Mesendoderm (in vitro differentiated cells): Measurements from ENCODE around the gene NCR3LG1.
A peak's percentile ranks its signal among the peaks of the same experiment; 100 is the strongest.

Experiments
- DNase-seq: peaks from one replicate; pipeline ENCODE4 v3.0.0; 2013
- H2AK5ac ChIP-seq: 2 replicates; pipeline ENCODE4 v1.6.1; 2013; ENCODE audit warnings: low read length, inconsistent platforms
- H2BK120ac ChIP-seq: 2 replicates; pipeline ENCODE4 v1.6.1; 2013; ENCODE audit warnings: low read depth, mild to moderate bottlenecking, low read length, moderate library complexity, mixed read lengths
- H2BK15ac ChIP-seq: replicated peaks from 2 replicates; pipeline ENCODE4 v1.6.1; 2013; ENCODE audit warnings: low read depth, mild to moderate bottlenecking, moderate library complexity
- H2BK5ac ChIP-seq: 2 replicates; pipeline ENCODE4 v1.6.1; 2013; ENCODE audit warnings: low read length, inconsistent platforms
- H3K18ac ChIP-seq: 2 replicates; pipeline ENCODE4 v1.6.1; 2013; ENCODE audit warnings: mild to moderate bottlenecking, low read length, mixed read lengths
- H3K23ac ChIP-seq: one replicate; pipeline ENCODE4 v1.6.1; 2013; ENCODE audit warnings: low read length
- H3K27ac ChIP-seq: 2 replicates; pipeline ENCODE4 v1.5.1; 2013; ENCODE audit warnings: low read depth, mild to moderate bottlenecking, inconsistent platforms, low read length, moderate library complexity
- H3K27me3 ChIP-seq: 2 replicates; pipeline ENCODE4 v1.6.1; 2013; ENCODE audit warnings: low read length, control low read depth, mild to moderate bottlenecking, inconsistent platforms; ENCODE audit not compliant: insufficient read depth, poor library complexity
- H3K36me3 ChIP-seq: 2 replicates; pipeline ENCODE4 v1.6.1; 2013; ENCODE audit warnings: low read length, inconsistent platforms; ENCODE audit not compliant: control insufficient read depth, insufficient read depth
- H3K4ac ChIP-seq: one replicate; pipeline ENCODE4 v1.6.1; 2013; ENCODE audit warnings: low read depth, mild to moderate bottlenecking, low read length, moderate library complexity
- H3K4me1 ChIP-seq: 2 replicates; pipeline ENCODE4 v1.6.1; 2013; ENCODE audit warnings: low read depth, low read length, inconsistent platforms; ENCODE audit not compliant: control insufficient read depth
- H3K4me2 ChIP-seq: 2 replicates; pipeline ENCODE4 v1.6.1; 2013; ENCODE audit warnings: low read length
- H3K4me3 ChIP-seq: 2 replicates; pipeline ENCODE4 v1.5.1; 2013; ENCODE audit warnings: mild to moderate bottlenecking, low read length
- H3K56ac ChIP-seq: one replicate; pipeline ENCODE4 v1.6.1; 2013; ENCODE audit warnings: low read length
- H3K79me1 ChIP-seq: 2 replicates; pipeline ENCODE4 v1.6.1; 2013; ENCODE audit warnings: low read length, inconsistent platforms
- H3K79me2 ChIP-seq: 2 replicates; pipeline ENCODE4 v1.6.1; 2013; ENCODE audit warnings: mild to moderate bottlenecking, low read length; ENCODE audit not compliant: control insufficient read depth, insufficient read depth
- H3K9ac ChIP-seq: 2 replicates; pipeline ENCODE4 v1.6.1; 2013; ENCODE audit warnings: low read length, inconsistent platforms
- H4K5ac ChIP-seq: one replicate; pipeline ENCODE4 v1.6.1; 2013; ENCODE audit warnings: low read length
- H4K8ac ChIP-seq: one replicate; pipeline ENCODE4 v1.6.1; 2013; ENCODE audit warnings: low read depth, mild to moderate bottlenecking, control low read depth, low read length, moderate library complexity
- WGBS: extraction: QIAGEN DNeasy Blood & Tissue Kit; methylation state at CpG from one replicate; pipeline ENCODE4 v1.1.7; 2013; ENCODE audit warnings: low lambda C conversion rate, missing lambda C conversion rate; ENCODE audit not compliant: insufficient coverage; ENCODE audit errors: extremely low coverage; 5-methylcytosine and 5-hydroxymethylcytosine counted together

The NCR3LG1 gene

DNA sequence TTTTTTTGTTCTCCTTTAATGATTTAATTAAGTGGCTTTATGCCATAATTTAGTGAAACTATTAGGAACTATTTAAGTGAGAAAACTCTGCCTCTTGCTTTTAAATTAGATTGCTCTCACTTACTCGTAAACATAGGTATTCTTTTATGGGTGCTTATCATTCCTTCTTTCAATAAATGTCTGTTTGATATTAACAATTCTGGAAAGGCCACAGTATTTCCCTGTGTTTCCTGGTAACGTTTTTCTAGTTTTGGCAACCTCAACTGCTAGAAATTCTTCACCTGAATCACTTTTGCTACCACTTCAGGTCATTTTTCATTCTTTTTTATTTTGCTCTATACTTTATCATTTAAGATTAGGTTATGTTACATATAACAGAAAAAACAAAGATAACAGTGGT is 19.9 kb upstream of the NCR3LG1 start:
- H3K4me2 ChIP-seq: no peak overlapping the region
- H2BK5ac ChIP-seq: no peak overlapping the region
- no peak overlapping the region for H4K8ac ChIP-seq
- no peak overlapping the region for H3K27ac ChIP-seq
- H3K36me3 ChIP-seq: no peaks in the 10 kb centered on the region
- H3K4ac ChIP-seq: no peak overlapping the region
- H2BK15ac ChIP-seq: no peak overlapping the region
- no peaks in the 10 kb centered on the region for H3K4me1 ChIP-seq
- no peak overlapping the region for H3K18ac ChIP-seq
- WGBS: no CpG with 5 or more reads among the region's 2 CpGs
- H2AK5ac ChIP-seq: no peak overlapping the region
- H3K79me1 ChIP-seq: no peaks in the 10 kb centered on the region
- H2BK120ac ChIP-seq: no peak overlapping the region
- H3K9ac ChIP-seq: no peak overlapping the region
- H4K5ac ChIP-seq: no peak overlapping the region
- H3K27me3 ChIP-seq: no peaks in the 10 kb centered on the region
- no peak overlapping the region for H3K4me3 ChIP-seq
- no peak for DNase-seq
- no peak overlapping the region for H3K56ac ChIP-seq
- no peak overlapping the region for H3K23ac ChIP-seq
- no peaks in the 10 kb centered on the region for H3K79me2 ChIP-seq

DNA sequence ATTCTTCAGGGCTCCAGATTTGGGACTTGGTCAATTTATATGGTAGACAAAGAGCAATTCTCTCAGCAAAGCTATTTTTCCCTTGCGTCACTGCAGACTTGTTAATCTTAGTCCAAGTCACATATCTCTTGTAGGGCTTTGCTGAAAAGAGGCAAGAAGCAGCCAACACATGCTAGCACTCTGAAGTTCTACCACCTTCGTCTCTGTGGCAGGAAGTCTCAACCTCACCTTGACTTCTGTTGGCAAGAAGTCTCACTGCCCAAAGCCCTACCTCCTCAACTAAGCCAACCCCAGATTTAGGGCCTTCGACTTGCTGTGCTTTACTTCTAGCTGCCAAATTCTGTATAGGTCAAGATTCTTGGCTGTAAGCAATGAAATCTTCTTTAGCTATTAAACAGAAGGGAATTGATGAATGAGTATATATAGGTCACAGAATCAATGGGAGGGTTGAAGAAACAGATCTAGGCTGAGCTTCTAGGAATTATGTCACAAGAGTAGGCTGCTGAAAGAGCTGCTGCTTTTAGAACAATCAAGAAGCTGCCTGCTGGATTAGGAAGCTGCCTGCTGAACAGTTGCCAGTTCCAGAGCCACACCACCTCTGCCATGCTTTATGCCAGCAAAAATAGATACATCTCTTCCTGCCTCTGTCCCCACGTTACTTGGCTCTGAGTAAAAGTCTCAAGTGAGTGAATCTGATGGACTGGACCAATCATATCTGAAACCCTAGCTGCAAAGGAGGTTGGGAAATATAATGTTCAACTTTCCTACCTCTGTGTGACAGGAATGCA is 17.6 kb upstream of the NCR3LG1 start:
- no peak overlapping the region for H3K4ac ChIP-seq
- H3K27me3 ChIP-seq: no peaks in the 10 kb centered on the region
- H3K4me3 ChIP-seq: no peak overlapping the region
- no peaks in the 10 kb centered on the region for H3K79me1 ChIP-seq
- no peak overlapping the region for H2AK5ac ChIP-seq
- H4K5ac ChIP-seq: no peak overlapping the region
- H3K79me2 ChIP-seq: no peaks in the 10 kb centered on the region
- no peak overlapping the region for H3K56ac ChIP-seq
- H3K27ac ChIP-seq: no peak overlapping the region
- H3K23ac ChIP-seq: no peak overlapping the region
- no peak overlapping the region for H2BK5ac ChIP-seq
- no peak for DNase-seq
- H2BK120ac ChIP-seq: no peak overlapping the region
- WGBS: no CpG with 5 or more reads among the region's 4 CpGs
- H3K9ac ChIP-seq: no peak overlapping the region
- no peaks in the 10 kb centered on the region for H3K4me1 ChIP-seq
- no peak overlapping the region for H4K8ac ChIP-seq
- no peak overlapping the region for H2BK15ac ChIP-seq
- H3K18ac ChIP-seq: no peak overlapping the region
- H3K4me2 ChIP-seq: no peak overlapping the region
- H3K36me3 ChIP-seq: no peaks in the 10 kb centered on the region

GRCh38 chr11:17343257-17343656 is 8.3 kb upstream of the NCR3LG1 start:
- no peaks in the 10 kb centered on the region for H3K4me1 ChIP-seq
- no peak overlapping the region for H3K4me3 ChIP-seq

GRCh38 chr11:17343907-17344306 is 7.7 kb upstream of the NCR3LG1 start:
- H3K36me3 ChIP-seq: no peaks in the 10 kb centered on the region
- WGBS: no CpG with 5 or more reads among the region's 1 CpG
- no peak overlapping the region for H2AK5ac ChIP-seq
- H3K4ac ChIP-seq: no peak overlapping the region
- H3K4me1 ChIP-seq: no peaks in the 10 kb centered on the region
- no peak overlapping the region for H3K23ac ChIP-seq
- no peak overlapping the region for H4K5ac ChIP-seq
- H2BK5ac ChIP-seq: no peak overlapping the region
- H3K9ac ChIP-seq: no peak overlapping the region
- H3K27me3 ChIP-seq: no peaks in the 10 kb centered on the region
- DNase-seq: peak; percentile 63
- H3K27ac ChIP-seq: no peak overlapping the region
- no peak overlapping the region for H3K4me3 ChIP-seq
- H3K4me2 ChIP-seq: no peak overlapping the region
- no peaks in the 10 kb centered on the region for H3K79me1 ChIP-seq
- H4K8ac ChIP-seq: no peak overlapping the region
- H2BK120ac ChIP-seq: no peak overlapping the region
- H3K18ac ChIP-seq: no peak overlapping the region
- H3K79me2 ChIP-seq: no peaks in the 10 kb centered on the region
- no peak overlapping the region for H3K56ac ChIP-seq
- no peak overlapping the region for H2BK15ac ChIP-seq

More at GRCh38 chr11:17343257-17343656, 8.3 kb upstream of the NCR3LG1 start:
- H3K27me3 ChIP-seq: no peaks in the 10 kb centered on the region
- no peak overlapping the region for H2AK5ac ChIP-seq
- no peaks in the 10 kb centered on the region for H3K36me3 ChIP-seq
- no peak overlapping the region for H2BK120ac ChIP-seq
- H3K79me1 ChIP-seq: no peaks in the 10 kb centered on the region
- no CpG with 5 or more reads among the region's 2 CpGs for WGBS
- H3K56ac ChIP-seq: no peak overlapping the region
- no peak for DNase-seq
- no peak overlapping the region for H2BK15ac ChIP-seq
- H4K5ac ChIP-seq: no peak overlapping the region
- H2BK5ac ChIP-seq: no peak overlapping the region
- H3K4me2 ChIP-seq: no peak overlapping the region
- H3K79me2 ChIP-seq: no peaks in the 10 kb centered on the region
- no peak overlapping the region for H3K4ac ChIP-seq
- H3K23ac ChIP-seq: no peak overlapping the region
- no peak overlapping the region for H4K8ac ChIP-seq
- H3K9ac ChIP-seq: no peak overlapping the region
- H3K18ac ChIP-seq: no peak overlapping the region
- no peak overlapping the region for H3K27ac ChIP-seq

DNA sequence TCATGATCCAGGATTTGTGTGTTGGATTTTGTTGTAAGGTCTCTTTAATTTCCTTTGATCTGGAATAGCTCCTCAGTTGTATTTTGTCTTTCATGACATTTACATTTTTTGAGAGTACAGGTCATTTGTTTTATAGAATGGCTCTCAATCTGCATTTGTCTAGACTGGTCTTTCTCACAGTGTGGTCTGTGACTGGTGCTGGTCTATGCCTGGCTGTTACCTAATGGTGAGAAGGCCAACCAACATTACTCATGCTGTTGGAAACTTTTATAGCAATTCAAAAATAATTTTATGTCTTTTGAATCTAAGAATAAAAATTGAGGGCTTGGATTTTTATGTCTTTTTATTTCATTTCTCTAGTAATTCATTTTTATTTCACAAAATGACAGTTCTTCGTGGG is 3.9 kb upstream of the NCR3LG1 start:
- no peak overlapping the region for H4K8ac ChIP-seq
- no peak overlapping the region for H3K4ac ChIP-seq
- no peak overlapping the region for H3K56ac ChIP-seq
- no peak overlapping the region for H3K4me2 ChIP-seq
- no peak overlapping the region for H3K9ac ChIP-seq
- no peak overlapping the region for H2BK5ac ChIP-seq
- H3K79me1 ChIP-seq: no peaks in the 10 kb centered on the region
- no peak overlapping the region for H2BK15ac ChIP-seq
- no peaks in the 10 kb centered on the region for H3K4me1 ChIP-seq
- no peaks in the 10 kb centered on the region for H3K79me2 ChIP-seq
- no peak for DNase-seq
- peaks cover 18% of the 10 kb centered on the region for H3K27me3 ChIP-seq
- no peak overlapping the region for H3K18ac ChIP-seq
- no peaks in the 10 kb centered on the region for H3K36me3 ChIP-seq
- H2AK5ac ChIP-seq: no peak overlapping the region
- WGBS: no CpG with 5 or more reads among the region's 1 CpG
- no peak overlapping the region for H4K5ac ChIP-seq
- no peak overlapping the region for H2BK120ac ChIP-seq
- H3K4me3 ChIP-seq: no peak overlapping the region
- no peak overlapping the region for H3K27ac ChIP-seq
- no peak overlapping the region for H3K23ac ChIP-seq
